Kidney (tissue), 14 donors: ENCODE data around the gene JAKMIP3. TPM values are rescaled to one million over a fixed set of nuclear protein-coding genes. Genes with fewer than 3 reads are reported as not detected.

Source experiments
- DNase-seq, 5 donors: peaks; one replicate each; pipeline ENCODE4 v3.0.0-alpha.2; 2013 to 2020
- FAIRE-seq: peaks from 2 replicates; lab custom pipeline; 2012; peaks lifted over from hg19 to GRCh38; lab: Jason Lieb, UNC
- H3K27ac ChIP-seq, 2 donors: one replicate each; pipeline ENCODE4 v1.7.0; 2013; ENCODE audit warnings: low read depth in 2 of 2, low read length in 2 of 2, inconsistent platforms in 1 of 2
- H3K27me3 ChIP-seq: one replicate; pipeline ENCODE4 v1.7.1; 2013; ENCODE audit warnings: low read length, inconsistent platforms; ENCODE audit not compliant: control insufficient read depth, insufficient read depth
- H3K36me3 ChIP-seq, 3 donors: one replicate each; pipeline versions ENCODE4 v1.7.0 to v1.7.1; 2013; ENCODE audit warnings: low read length in 3 of 3, control low read depth in 1 of 3, inconsistent platforms in 1 of 3; ENCODE audit not compliant: insufficient read depth in 3 of 3, control insufficient read depth in 2 of 3
- H3K4me1 ChIP-seq, 3 donors: one replicate each; pipeline versions ENCODE4 v1.7.0 to v1.7.1; 2013; ENCODE audit warnings: low read length in 3 of 3, inconsistent platforms in 1 of 3, low read depth in 1 of 3; ENCODE audit not compliant: control insufficient read depth in 2 of 3, insufficient read depth in 2 of 3
- H3K4me3 ChIP-seq, 3 donors: one replicate each; pipeline versions ENCODE4 v1.7.0 to v1.8.1; 2013; ENCODE audit warnings: low read length in 3 of 3, control low read depth in 1 of 3, inconsistent platforms in 1 of 3
- H3K9ac ChIP-seq, 3 donors: one replicate each; pipeline versions ENCODE4 v1.7.0 to v1.7.1; 2013; ENCODE audit warnings: low read length in 3 of 3, control low read depth in 1 of 3, inconsistent platforms in 1 of 3
- H3K9me3 ChIP-seq, 3 donors: one replicate each; pipeline versions ENCODE4 v1.7.0 to v1.7.1; 2013; ENCODE audit warnings: low read length in 3 of 3, control low read depth in 1 of 3, inconsistent platforms in 1 of 3; ENCODE audit not compliant: control insufficient read depth in 2 of 3, insufficient read depth in 1 of 3
- CTCF ChIP-seq: IDR thresholded peaks from 3 replicates; pipeline ENCODE4 v1.5.1; 2012; ENCODE audit warnings: mild to moderate bottlenecking, moderate library complexity, borderline replicate concordance; ENCODE audit not compliant: insufficient read depth; ENCODE audit errors: extremely low read depth
- intact Hi-C: fragments of 100-400 bp; cut with DNase I; formaldehyde crosslinking; loops from one replicate; pipeline ENCODE4 v1.11.1; 2022
- polyA plus RNA-seq: library from polyadenylated mRNA; stranded (reverse); fragments of 350-450 nt; fragmentation: Illumina TruSeq; extraction: RNeasy Lipid Tissue Mini Kit (QIAGEN cat#74804); gene quantifications from one replicate; pipeline ENCODE4 v1.2.3, GENCODE V29; 2014; ENCODE audit warnings: low read depth, low replicate concordance; ENCODE audit not compliant: insufficient read depth
- total RNA-seq: library from RNA; stranded (reverse); fragmentation: NEBNext Ultra II Directional; extraction: Animal tissue kit (Norgen Biotek cat#: 25700); gene quantifications from one replicate; pipeline ENCODE4 v1.2.1, GENCODE V29; 2021
- donor health status: control.
- donor health status: control.
- donor health status: control.
- donor health status: control.
- donor health status: control.
- donor health status: DM: yes; HTN: yes; CAD: no.
- donor health status: Normal renal cell carcinoma (clear cell type).

The JAKMIP3 gene
- total and polyA plus RNA-seq, 2 donors from 2014 or later, result 0.13 to 0.16 TPM

GRCh38 chr10:132097609-132098377, 32.0 kb downstream of the JAKMIP3 start:
- FAIRE-seq (no peak), DNase-seq (peak in 1 of 5 donors; percentile 3)
- no peak overlapping the region for H3K4me3 ChIP-seq
- H3K27me3 ChIP-seq, result no peaks in the 10 kb centered on the region
- intact Hi-C loops, result no loop called here
- H3K9ac ChIP-seq, result no peak overlapping the region
- TF ChIP-seq CTCF, result no peak
- H3K36me3 ChIP-seq, result no peaks in the 10 kb centered on the region
- H3K9me3 ChIP-seq, result no peaks in the 10 kb centered on the region
- no peak overlapping the region for H3K27ac ChIP-seq
- no peaks in the 10 kb centered on the region for H3K4me1 ChIP-seq

GRCh38 chr10:132098539-132099388, 33.0 kb downstream of the JAKMIP3 start:
- Histone ChIP-seq H3K36me3 (no peaks in the 10 kb centered on the region), H3K27ac (no peak overlapping the region), H3K27me3 (no peaks in the 10 kb centered on the region), H3K4me3 (no peak overlapping the region), H3K4me1 (no peaks in the 10 kb centered on the region), H3K9me3 (no peaks in the 10 kb centered on the region), H3K9ac (no peak overlapping the region)
- TF ChIP-seq CTCF, result no peak
- DNase-seq (peak in 2 of 5 donors; percentile 6 to 40), FAIRE-seq (no peak)
- intact Hi-C loops, result no loop called here

GRCh38 chr10:132099389-132100090, 33.8 kb downstream of the JAKMIP3 start:
- H3K27me3 ChIP-seq, result no peaks in the 10 kb centered on the region
- H3K36me3 ChIP-seq, result no peaks in the 10 kb centered on the region
- DNase-seq, result peak in 2 of 5 donors; percentile 5 to 44
- intact Hi-C loops, result no loop called here
- FAIRE-seq, result no peak
- no peaks in the 10 kb centered on the region for H3K4me1 ChIP-seq
- H3K4me3 ChIP-seq, result no peak overlapping the region
- no peak overlapping the region for H3K27ac ChIP-seq
- no peaks in the 10 kb centered on the region for H3K9me3 ChIP-seq
- TF ChIP-seq CTCF, result no peak
- H3K9ac ChIP-seq, result no peak overlapping the region
